GM19463 (cell line): Measurements from ENCODE around the gene LBR.

ENCODE experiments used
- ATAC-seq: cut with Tn5 transposase; IDR thresholded peaks from one replicate; pipeline ENCODE4 v1.9.1; 2021; ENCODE audit warnings: mild to moderate bottlenecking, moderate library complexity; ENCODE audit not compliant: unreplicated experiment

The LBR gene

GRCh38 chr1:225424562-225425200 lies 3.2 kb downstream of the LBR start:
- no peak for ATAC-seq

DNA sequence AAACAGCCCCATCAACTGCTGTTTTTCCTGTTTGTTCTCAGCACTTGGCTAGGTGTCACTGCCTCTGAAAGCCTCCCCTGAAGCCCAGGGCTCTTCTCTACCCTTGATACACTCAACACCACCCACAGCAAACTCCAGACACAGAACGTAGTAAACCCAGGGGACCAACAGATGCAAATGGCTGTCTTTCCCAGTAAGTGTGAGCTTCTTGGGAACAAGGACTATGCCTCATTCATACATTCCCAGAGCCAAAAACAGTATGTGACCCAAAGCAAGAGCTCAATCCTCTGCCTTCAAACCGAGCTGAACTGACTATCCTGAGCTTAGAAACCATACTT lies 4.4 kb downstream of the LBR start:
- no peak for ATAC-seq

DNA sequence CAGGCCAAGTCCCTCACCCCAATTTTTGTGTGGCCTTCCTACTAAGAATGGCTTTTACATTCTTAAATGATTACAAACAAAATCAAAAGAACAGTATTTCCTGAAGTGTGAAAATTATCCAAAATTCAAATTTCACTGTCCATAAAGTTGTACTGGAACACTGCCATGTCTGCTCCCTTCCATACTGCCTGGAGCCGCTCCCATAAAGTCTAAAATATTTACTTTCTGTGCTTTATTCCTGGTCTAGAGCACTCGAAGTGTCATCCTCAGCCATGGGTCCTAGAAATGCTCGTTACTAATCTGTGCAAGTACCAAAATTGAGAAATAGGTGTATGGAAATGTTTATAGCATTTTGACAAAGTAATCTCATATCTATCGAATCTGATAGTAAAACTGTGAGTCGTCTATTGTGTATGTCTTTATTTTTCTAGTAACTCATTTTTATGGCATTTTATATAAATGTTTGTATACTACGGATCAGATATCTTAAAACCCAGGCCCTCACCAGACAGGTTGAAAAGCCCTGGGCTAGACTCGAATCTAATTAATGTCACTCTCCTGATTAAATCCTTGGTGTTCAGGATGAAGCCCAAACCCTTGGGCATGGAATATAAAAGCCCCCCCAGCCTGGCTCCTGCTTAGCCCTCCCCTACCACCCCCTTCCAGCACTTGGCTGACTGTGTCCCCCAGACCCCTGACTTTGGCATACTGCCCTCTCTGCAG lies 4.9 kb downstream of the LBR start:
- ATAC-seq = no peak

DNA sequence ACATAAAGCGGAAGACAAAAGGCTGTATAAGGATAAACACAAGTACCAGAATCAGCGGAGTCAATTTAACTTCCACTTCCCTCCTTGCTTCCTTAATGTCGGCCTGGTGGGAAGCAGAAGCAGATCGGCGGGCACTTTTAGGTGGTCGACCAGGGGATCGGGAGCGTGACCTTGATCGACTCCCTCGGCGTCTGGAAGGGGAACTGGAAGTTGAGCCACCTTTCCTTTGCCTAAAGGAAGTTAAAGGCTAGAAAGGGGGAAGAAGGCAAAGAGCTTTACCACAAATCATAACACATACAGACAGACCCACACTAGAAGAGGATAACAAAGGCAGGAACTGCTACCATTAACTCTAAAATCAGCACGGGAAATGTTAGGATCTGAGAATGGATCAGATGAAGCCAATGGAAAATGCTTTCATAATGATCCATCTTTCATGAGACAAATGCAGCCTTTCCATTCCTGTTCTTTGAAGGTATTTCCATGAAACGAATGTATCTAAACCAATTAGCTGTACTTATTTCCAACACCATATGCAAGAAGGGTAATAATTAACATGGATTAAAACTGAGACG lies 5.7 kb downstream of the LBR start:
- no peak for ATAC-seq

- ATAC-seq = no peak
Observed at GRCh38 chr1:225418598-225418997, 9.2 kb downstream of the LBR start.

- no peak for ATAC-seq
Observed at GRCh38 chr1:225418059-225418458, 9.8 kb downstream of the LBR start.

DNA sequence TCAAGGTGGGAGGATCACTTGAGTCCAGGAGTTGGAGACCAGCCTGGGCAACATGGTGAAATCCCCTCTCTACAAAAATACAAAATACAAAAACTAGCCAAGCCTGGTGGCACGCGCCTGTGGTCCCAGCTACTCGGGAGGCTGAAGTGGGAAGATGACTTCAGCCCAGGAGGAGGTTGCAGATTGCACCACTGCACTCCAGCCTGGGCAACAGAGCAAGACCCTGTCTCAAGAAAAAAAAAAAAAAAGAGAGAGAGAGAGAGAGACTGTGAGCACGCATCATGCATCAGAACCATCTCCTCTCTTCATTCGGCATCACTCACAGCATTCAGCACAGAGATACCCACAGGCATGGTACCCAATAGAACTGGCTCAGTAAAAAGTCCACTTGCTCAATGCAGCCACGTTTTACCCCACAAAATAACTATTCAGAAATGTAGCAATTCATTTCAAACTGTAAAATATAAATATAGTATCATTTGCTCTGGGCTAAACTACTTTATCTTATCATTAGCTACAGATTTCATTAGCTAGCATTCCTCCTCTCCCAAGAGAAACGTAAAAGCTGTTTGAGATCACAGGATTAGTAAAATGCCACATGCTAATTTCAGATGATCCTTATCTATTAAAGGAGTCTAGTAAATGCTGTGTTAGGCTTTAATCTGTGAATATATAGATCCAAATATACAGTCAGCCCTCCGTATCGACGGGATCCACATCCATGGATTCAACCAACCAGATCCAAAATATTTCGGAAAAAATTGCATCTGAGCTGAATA lies 11.7 kb downstream of the LBR start:
- no peak for ATAC-seq

GRCh38 chr1:225415307-225415706 lies 12.5 kb downstream of the LBR start:
- ATAC-seq = no peak

DNA sequence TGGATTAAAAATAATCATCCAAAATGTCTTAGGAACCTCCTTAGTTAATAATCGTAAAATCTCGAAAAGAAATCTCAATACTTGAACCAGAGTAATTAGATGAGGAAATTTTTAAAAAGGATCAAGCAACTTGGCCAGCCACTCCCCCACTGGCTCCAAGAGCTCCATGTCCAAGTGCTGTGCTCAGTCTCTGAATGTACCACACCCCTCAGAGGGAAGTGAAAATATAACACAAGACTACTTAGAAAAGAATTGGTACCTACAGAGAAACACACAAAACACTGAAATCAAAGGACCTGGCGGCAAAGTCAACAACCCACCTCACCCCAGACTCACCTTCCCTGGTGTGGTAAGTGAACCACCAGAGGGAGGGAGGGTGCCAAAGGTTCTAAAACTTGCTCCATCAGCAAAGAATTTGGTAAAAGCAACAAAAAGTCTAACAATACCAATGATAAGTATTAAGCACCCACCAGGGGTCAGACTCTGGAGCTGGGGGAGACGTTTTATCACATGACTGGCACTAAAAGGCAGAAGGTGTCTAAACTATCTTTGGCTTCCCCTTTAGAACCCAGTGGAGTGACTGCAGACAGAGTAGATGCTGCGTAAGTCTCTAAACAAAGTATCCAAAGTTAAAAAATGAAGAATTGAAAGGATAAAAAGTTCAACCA lies 14.0 kb downstream of the LBR start:
- no peak for ATAC-seq

DNA sequence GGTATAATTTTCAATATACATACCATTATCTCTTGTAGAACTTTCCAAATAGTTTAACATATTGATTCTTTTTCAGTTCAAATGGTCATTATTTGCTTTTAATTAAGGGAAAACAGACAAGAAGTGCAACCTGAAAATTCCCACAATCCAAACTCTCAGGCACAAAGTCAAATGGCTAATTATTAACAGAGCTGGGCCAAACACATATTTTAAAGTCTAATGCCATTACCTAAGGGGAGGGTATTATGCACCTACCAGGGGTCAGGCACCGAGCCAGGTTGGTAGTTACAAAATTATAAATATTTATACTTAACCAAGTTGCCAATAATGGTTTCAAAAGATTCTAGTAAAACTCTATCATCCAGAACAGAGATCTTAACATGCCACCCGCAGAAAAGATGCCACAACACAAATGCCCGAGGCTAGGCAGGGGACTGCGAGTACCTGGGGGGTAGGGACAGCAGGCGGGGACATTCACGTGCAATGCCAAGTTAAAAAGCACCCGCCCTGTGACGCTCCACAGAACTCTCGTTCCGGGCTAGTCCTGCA lies 15.0 kb downstream of the LBR start:
- ATAC-seq = no peak

- ATAC-seq = no peak
Observed at GRCh38 chr1:225412321-225412720, 15.5 kb downstream of the LBR start.

GRCh38 chr1:225410036-225410435 lies 17.8 kb downstream of the LBR start:
- no peak for ATAC-seq

DNA sequence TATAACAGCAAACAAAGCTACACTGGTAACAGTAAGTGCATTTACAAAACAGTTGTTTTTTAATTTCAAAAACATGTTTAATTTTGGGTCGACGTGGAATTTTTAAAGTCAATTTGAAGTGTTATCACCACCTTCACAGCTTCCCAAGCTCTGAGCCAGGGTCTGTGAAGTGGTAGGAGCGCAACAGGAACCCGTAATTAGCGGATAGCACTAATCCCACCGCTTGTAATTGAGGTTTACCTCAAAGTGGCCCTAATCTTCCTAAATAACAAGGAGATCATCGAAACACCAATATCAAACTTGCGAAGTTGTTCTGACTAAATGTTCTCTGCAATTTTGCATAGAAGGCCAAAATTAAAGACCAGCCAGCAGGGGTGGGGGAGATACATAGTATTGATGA lies 18.8 kb downstream of the LBR start:
- no peak for ATAC-seq

DNA sequence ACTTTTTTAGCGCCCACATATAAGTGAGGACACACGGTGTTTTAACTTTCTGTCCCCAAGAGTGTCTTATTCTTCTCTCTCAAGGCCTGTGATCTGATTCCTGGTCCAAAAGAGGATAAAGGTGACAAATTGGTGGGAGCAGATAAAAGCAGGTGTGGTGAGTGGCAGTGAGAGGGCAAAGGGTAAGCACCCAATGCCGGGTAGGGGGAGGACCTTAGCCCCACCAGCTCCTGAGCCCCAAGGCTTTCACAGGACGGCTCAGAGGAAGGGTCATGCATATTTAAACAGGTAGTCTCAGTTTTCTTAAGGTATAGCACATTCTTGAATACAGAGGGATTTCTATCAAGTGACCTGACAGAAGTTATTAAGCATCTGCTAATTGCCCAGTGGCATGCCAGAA lies 19.6 kb downstream of the LBR start:
- no peak for ATAC-seq

DNA sequence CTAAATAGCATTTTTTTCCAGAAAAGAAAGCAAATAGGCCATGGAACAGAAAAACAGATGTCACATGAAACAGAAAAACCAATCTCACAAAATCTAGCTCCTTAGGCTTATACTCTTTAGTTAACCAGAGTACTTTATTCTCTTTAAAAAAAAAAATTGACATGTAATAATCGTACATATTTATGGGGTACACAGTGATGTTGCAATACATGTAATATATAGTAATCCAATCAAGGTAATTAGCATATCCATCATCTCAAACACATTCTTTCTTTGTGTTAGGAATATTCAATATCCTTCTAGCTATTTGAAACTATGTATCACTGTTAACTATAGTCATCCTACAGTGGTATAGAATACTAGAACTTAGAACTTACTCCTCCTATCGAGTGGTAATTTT lies 20.1 kb downstream of the LBR start:
- ATAC-seq = no peak

DNA sequence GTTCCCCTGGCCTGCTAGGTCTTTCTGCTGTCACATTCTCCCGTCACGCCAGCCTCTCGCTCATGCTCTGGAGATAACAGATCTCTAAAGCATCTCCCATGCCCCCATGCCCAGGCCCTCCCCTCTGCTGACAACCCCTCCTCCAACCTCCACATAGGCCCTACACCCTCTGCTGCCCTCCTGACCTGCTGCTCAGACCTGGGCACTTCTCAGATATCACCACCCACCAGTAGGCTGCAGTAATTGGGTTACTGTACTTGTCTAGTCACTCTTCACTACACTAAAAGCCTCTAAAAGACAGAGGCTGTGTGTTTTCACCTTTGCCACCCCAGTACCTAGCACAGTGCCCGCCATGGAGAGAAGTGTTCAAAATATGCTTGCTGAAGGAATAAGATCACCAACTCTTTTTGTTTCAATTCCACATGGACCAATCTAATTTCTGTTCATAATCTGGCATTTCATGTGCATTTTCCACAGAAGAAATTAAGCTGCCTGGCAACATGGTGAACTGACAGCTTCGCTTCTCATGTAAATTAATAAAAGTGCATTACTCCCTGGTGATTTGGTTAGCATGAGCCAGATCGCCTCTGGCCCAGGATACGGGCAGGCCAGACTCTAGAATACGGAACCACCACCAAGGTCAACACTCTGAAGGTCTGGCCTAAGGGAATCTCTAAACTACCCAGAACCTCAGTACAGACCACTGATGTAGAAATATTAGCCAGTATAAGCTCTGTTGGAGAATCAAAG lies 20.7 kb downstream of the LBR start:
- ATAC-seq = no peak

- ATAC-seq = no peak
Observed at GRCh38 chr1:225400968-225401367, 26.9 kb downstream of the LBR start.

DNA sequence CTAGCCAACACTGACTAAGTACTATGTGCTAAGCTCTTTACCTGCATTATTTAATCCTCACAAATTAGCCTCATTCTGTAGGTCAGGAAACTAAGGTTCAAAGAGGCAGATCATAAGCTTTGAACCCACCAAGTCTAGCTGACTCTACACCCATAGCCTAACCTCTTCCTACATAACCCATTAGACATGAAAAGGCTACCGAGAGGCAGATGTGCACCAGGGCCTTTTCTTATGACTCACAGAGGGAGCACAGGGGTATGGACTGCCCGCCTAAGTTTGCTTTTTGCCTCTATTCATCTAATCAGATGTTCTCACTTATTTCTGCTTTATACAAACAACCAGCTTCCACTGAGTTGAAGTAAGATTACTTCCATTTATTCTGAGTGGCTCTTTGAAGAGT lies 31.5 kb downstream of the LBR start:
- no peak for ATAC-seq

DNA sequence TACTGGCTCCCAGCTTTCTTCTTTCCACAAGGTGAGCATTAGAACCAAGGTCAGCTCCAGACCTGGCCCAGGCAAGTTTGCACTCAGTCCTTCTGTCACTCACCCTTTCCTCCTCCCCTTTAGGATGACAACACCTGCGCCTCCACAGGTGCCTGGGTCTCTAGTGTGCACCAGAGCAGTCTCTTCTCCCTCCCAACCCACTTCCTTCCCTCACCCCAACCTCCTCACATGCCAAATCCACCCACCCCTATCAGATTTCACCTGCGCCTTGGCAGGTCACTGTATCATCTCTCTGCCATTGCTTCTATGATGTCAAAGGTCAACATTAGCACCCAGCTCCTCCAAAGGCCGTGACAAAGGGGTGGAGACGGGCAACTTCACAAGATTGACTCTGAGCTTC lies 38.0 kb downstream of the LBR start:
- ATAC-seq = no peak

- no peak for ATAC-seq
Observed at GRCh38 chr1:225388372-225388771, 39.5 kb downstream of the LBR start.
